ENCODE results near the gene MAP3K5.

DNA sequence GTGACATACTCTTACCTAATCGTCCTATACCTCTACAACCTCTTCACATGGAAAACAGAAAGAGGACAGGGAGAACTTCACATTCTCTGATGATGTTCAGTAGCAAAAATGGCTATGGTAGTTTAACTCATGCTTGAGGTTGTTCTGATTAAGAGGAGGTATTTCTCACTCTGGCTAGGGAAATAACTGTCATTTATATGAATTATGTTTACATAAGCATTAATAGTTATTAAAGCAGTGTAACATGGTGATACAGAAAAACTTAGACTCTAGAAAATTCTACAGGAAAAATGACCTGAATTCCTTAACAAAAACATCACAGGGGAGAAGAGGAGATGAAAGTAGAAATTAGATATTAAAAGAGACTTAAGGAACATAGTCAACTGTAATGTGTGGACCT, 57.3 kb downstream of the MAP3K5 start:
- TF ChIP-seq, protein P1, sequence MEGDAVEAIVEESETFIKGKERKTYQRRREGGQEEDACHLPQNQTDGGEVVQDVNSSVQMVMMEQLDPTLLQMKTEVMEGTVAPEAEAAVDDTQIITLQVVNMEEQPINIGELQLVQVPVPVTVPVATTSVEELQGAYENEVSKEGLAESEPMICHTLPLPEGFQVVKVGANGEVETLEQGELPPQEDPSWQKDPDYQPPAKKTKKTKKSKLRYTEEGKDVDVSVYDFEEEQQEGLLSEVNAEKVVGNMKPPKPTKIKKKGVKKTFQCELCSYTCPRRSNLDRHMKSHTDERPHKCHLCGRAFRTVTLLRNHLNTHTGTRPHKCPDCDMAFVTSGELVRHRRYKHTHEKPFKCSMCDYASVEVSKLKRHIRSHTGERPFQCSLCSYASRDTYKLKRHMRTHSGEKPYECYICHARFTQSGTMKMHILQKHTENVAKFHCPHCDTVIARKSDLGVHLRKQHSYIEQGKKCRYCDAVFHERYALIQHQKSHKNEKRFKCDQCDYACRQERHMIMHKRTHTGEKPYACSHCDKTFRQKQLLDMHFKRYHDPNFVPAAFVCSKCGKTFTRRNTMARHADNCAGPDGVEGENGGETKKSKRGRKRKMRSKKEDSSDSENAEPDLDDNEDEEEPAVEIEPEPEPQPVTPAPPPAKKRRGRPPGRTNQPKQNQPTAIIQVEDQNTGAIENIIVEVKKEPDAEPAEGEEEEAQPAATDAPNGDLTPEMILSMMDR (IDR thresholded peaks at IDR 0.05): no peak
- TF ChIP-seq POLR2AphosphoS5 (IDR thresholded peaks at IDR 0.05; ENCODE audit: low read depth, low read length) (no peak), SIN3A (IDR thresholded peaks at IDR 0.05; ENCODE audit: borderline replicate concordance, insufficient read depth, low read depth, low read length) (no peak)
- TF ChIP-seq, protein P2, sequence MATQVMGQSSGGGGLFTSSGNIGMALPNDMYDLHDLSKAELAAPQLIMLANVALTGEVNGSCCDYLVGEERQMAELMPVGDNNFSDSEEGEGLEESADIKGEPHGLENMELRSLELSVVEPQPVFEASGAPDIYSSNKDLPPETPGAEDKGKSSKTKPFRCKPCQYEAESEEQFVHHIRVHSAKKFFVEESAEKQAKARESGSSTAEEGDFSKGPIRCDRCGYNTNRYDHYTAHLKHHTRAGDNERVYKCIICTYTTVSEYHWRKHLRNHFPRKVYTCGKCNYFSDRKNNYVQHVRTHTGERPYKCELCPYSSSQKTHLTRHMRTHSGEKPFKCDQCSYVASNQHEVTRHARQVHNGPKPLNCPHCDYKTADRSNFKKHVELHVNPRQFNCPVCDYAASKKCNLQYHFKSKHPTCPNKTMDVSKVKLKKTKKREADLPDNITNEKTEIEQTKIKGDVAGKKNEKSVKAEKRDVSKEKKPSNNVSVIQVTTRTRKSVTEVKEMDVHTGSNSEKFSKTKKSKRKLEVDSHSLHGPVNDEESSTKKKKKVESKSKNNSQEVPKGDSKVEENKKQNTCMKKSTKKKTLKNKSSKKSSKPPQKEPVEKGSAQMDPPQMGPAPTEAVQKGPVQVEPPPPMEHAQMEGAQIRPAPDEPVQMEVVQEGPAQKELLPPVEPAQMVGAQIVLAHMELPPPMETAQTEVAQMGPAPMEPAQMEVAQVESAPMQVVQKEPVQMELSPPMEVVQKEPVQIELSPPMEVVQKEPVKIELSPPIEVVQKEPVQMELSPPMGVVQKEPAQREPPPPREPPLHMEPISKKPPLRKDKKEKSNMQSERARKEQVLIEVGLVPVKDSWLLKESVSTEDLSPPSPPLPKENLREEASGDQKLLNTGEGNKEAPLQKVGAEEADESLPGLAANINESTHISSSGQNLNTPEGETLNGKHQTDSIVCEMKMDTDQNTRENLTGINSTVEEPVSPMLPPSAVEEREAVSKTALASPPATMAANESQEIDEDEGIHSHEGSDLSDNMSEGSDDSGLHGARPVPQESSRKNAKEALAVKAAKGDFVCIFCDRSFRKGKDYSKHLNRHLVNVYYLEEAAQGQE (IDR thresholded peaks at IDR 0.05; ENCODE audit: insufficient read depth in 1 of 2, low read depth in 2 of 2, low read length in 1 of 2): no peak

Data from Panc1 (cell line).